T47D (cell line): ENCODE results near the gene NCKAP1.

ENCODE experiments used
- DNase-seq, 2 experiments: peaks; one replicate each; pipeline versions ENCODE4 v3.0.0 to v3.0.0-alpha.2; 2011 to 2012; ENCODE audit warnings: low read depth in 1 of 2, low spot score in 1 of 2
- JUND ChIP-seq: IDR thresholded peaks from 2 replicates; pipeline ENCODE4 v1.6.1; 2012; ENCODE audit warnings: low read depth
- in situ Hi-C: cut with HindIII; loops from 2 replicates; pipeline ENCODE4 v1.10.0; 2016; ENCODE audit warnings: low sequenced_read_pairs, low pct_unique_long_range_greater_than_20kb

Gene NCKAP1

GRCh38 chr2:183038341-183039300, at the start of gene NCKAP1:
TSS of gene NCKAP1 (minus strand) at chr2:183038457. CDS start at chr2:183038099, 358 bp downstream.
- TF ChIP-seq JUND, result no peak
- DNase-seq, result peak; percentile 71 to 84
- in situ Hi-C loops, result no loop called here

- in situ Hi-C loops, result no loop called here
- DNase-seq, result no peak
- TF ChIP-seq JUND, result no peak
Observed at GRCh38 chr2:183081911-183082310, 43.7 kb upstream of the NCKAP1 start.

- TF ChIP-seq JUND, result no peak
- in situ Hi-C loops, result no loop called here
Observed at GRCh38 chr2:183079139-183079775, 41.0 kb upstream of the NCKAP1 start.

GRCh38 chr2:183078464-183079138, 40.3 kb upstream of the NCKAP1 start, which contains the start of gene DUSP19:
TSS of gene DUSP19 (plus strand) at chr2:183078747. CDS start at chr2:183078934, 187 bp downstream.
- peak; percentile 65 to 96 for DNase-seq
- in situ Hi-C loops, result no loop called here
- TF ChIP-seq JUND, result no peak

More at GRCh38 chr2:183079139-183079775, 41.0 kb upstream of the NCKAP1 start:
- DNase-seq, result peak in 1 of 2 experiments; percentile 15

GRCh38 chr2:183078163-183078463, 39.9 kb upstream of the NCKAP1 start:
- in situ Hi-C loops, result no loop called here
- no peak for TF ChIP-seq JUND
- DNase-seq, result no peak

- no peak for DNase-seq
- in situ Hi-C loops, result no loop called here
Observed at GRCh38 chr2:183072177-183072576, 33.9 kb upstream of the NCKAP1 start.

GRCh38 chr2:183070942-183071844, 32.9 kb upstream of the NCKAP1 start:
- in situ Hi-C loops, result no loop called here
- no peak for TF ChIP-seq JUND
- DNase-seq, result peak in 1 of 2 experiments; percentile 31

More at GRCh38 chr2:183072177-183072576, 33.9 kb upstream of the NCKAP1 start:
- no peak for TF ChIP-seq JUND

GRCh38 chr2:183069174-183069573, 30.9 kb upstream of the NCKAP1 start:
- no peak for DNase-seq
- in situ Hi-C loops, result no loop called here

GRCh38 chr2:183068561-183068960, 30.3 kb upstream of the NCKAP1 start:
- in situ Hi-C loops, result no loop called here
- TF ChIP-seq JUND, result no peak
- DNase-seq, result no peak

More at GRCh38 chr2:183069174-183069573, 30.9 kb upstream of the NCKAP1 start:
- no peak for TF ChIP-seq JUND

- in situ Hi-C loops, result no loop called here
- DNase-seq, result no peak
- TF ChIP-seq JUND, result no peak
Observed at GRCh38 chr2:183063083-183063482, 24.8 kb upstream of the NCKAP1 start.

- no peak for DNase-seq
- no peak for TF ChIP-seq JUND
- in situ Hi-C loops, result no loop called here
Observed at GRCh38 chr2:183060571-183061231, 22.4 kb upstream of the NCKAP1 start.

- in situ Hi-C loops, result no loop called here
- no peak for DNase-seq
Observed at GRCh38 chr2:183059561-183059960, 21.3 kb upstream of the NCKAP1 start.

More at GRCh38 chr2:183059561-183059960, 21.3 kb upstream of the NCKAP1 start:
- TF ChIP-seq JUND, result no peak
